K562 (cell line): ENCODE results near the gene PLEKHO1.

ENCODE experiments used
- BRCA1 ChIP-seq, 2 experiments: fragments of 450-650 bp in 1 of 2; sonication (generic) in 1 of 2; formaldehyde crosslinking in 1 of 2; IDR thresholded peaks; 2 replicates each; pipeline versions ENCODE4 v1.5.0 to v1.6.1; 2017 to 2020; ENCODE audit warnings: mild to moderate bottlenecking in 1 of 2, missing genetic modification reagents in 1 of 2
- KDM4B ChIP-seq, 2 experiments: fragments of 450-650 bp in 1 of 2; sonication (generic) in 1 of 2; IDR thresholded peaks; 2 replicates each; pipeline ENCODE4 v1.6.1; 2016 to 2017; ENCODE audit warnings: borderline replicate concordance in 2 of 2, antibody characterized with exemption in 1 of 2, low read depth in 1 of 2, mild to moderate bottlenecking in 1 of 2
- RBM22 ChIP-seq: fragments of 200-400 bp; formaldehyde crosslinking; IDR thresholded peaks from 2 replicates; pipeline ENCODE4 v1.6.1; 2018; ENCODE audit warnings: low read length, low read depth; ENCODE audit not compliant: poor library complexity, severe bottlenecking

- TF ChIP-seq KDM4B (IDR thresholded peaks at IDR 0.05; ENCODE audit: borderline replicate concordance in 2 of 2, low read depth in 1 of 2) (no peak), RBM22 (no peak), BRCA1 (IDR thresholded peaks at IDR 0.05) (no peak), BRCA1 (CRISPR knock-in tag; IDR thresholded peaks at IDR 0.05) (no peak)
Observed at GRCh38 chr1:150127868-150128267, 21.8 kb upstream of the PLEKHO1 start.
